Measurements from ENCODE around the gene FNDC1. TPM values are rescaled to one million over a fixed set of nuclear protein-coding genes. Genes with fewer than 3 reads are reported as not detected.
A peak's percentile ranks its signal among the peaks of the same experiment; 100 is the strongest.
"Not testable (repeated sequence)": the region's sequence is repeated elsewhere in the genome, so short reads cannot be mapped to it uniquely, and the experiment has no call there.

FNDC1 gene
- total RNA-seq: not detected

- Mint-ChIP-seq H3K4me1 (peaks cover 14% of the 10 kb centered on the region), H3K36me3 (no peaks in the 10 kb centered on the region), H3K9me3 (no peaks in the 10 kb centered on the region), H3K27ac (no peak within 1 kb of the TSS), H3K27me3 (peaks cover 89% of the 10 kb centered on the region), H3K4me3 (peak within 1 kb of the TSS; percentile 70)
- DNase-seq (peak; percentile 92), ATAC-seq (ENCODE audit: low read depth) (peak; percentile 89)
- POLR2A ChIA-PET: no interaction called here
Measured at GRCh38 chr6:159169193-159169555, at the start of gene FNDC1. TSS of gene FNDC1 (plus strand) at chr6:159169400. CDS start at chr6:159169597, 197 bp downstream.

GRCh38 chr6:159119791-159120190 is 49.4 kb upstream of the FNDC1 start:
- no peaks in the 10 kb centered on the region for H3K36me3 Mint-ChIP-seq
- H3K4me1 Mint-ChIP-seq: peaks cover 10% of the 10 kb centered on the region
- H3K9me3 Mint-ChIP-seq: no peaks in the 10 kb centered on the region
- no peak overlapping the region for H3K4me3 Mint-ChIP-seq
- POLR2A ChIA-PET: no interaction called here
- no peak for ATAC-seq (ENCODE audit: low read depth)
- peaks cover 14% of the 10 kb centered on the region for H3K27me3 Mint-ChIP-seq
- DNase-seq: no peak
- no peak overlapping the region for H3K27ac Mint-ChIP-seq

- no peak for ATAC-seq (ENCODE audit: low read depth)
- DNase-seq: no peak
- POLR2A ChIA-PET: interaction anchor here (1.0 kb wide), 1 partner anchor 584 kb away, joined by 3 read pairs; no protein-coding TSS in a partner anchor
- Mint-ChIP-seq H3K9me3 (no peaks in the 10 kb centered on the region), H3K27me3 (peaks cover 14% of the 10 kb centered on the region), H3K36me3 (no peaks in the 10 kb centered on the region), H3K4me3 (no peak overlapping the region), H3K27ac (no peak overlapping the region), H3K4me1 (peaks cover 10% of the 10 kb centered on the region)
Measured at GRCh38 chr6:159121486-159121885, 47.7 kb upstream of the FNDC1 start.

GRCh38 chr6:159122453-159122852 is 46.7 kb upstream of the FNDC1 start:
- H3K9me3 Mint-ChIP-seq: no peaks in the 10 kb centered on the region
- peaks cover 14% of the 10 kb centered on the region for H3K27me3 Mint-ChIP-seq
- H3K4me3 Mint-ChIP-seq: no peak overlapping the region
- ATAC-seq (ENCODE audit: low read depth): no peak
- H3K27ac Mint-ChIP-seq: no peak overlapping the region
- DNase-seq: no peak
- H3K4me1 Mint-ChIP-seq: peaks cover 10% of the 10 kb centered on the region
- POLR2A ChIA-PET: interaction anchor here (1.0 kb wide), 1 partner anchor 583 kb away, joined by 3 read pairs; no protein-coding TSS in a partner anchor
- H3K36me3 Mint-ChIP-seq: no peaks in the 10 kb centered on the region

- DNase-seq; H3K36me3 Mint-ChIP-seq; POLR2A ChIA-PET; H3K4me3 Mint-ChIP-seq; ATAC-seq (ENCODE audit: low read depth); H3K9me3 Mint-ChIP-seq; H3K27ac Mint-ChIP-seq; H3K4me1 Mint-ChIP-seq: not testable (repeated sequence)
- H3K27me3 Mint-ChIP-seq: peaks cover 14% of the 10 kb centered on the region
Measured at GRCh38 chr6:159123831-159124230, 45.4 kb upstream of the FNDC1 start.

- ATAC-seq (ENCODE audit: low read depth): no peak
- Mint-ChIP-seq H3K36me3 (no peaks in the 10 kb centered on the region), H3K27ac (no peak overlapping the region), H3K4me3 (no peak overlapping the region), H3K27me3 (peaks cover 14% of the 10 kb centered on the region), H3K9me3 (no peaks in the 10 kb centered on the region), H3K4me1 (peaks cover 2% of the 10 kb centered on the region)
- POLR2A ChIA-PET: no interaction called here
- no peak for DNase-seq
Measured at GRCh38 chr6:159125014-159125609, 44.1 kb upstream of the FNDC1 start.

GRCh38 chr6:159125951-159126352 is 43.2 kb upstream of the FNDC1 start:
- POLR2A ChIA-PET: no interaction called here
- DNase-seq: no peak
- Mint-ChIP-seq H3K36me3 (no peaks in the 10 kb centered on the region), H3K27me3 (peaks cover 14% of the 10 kb centered on the region), H3K9me3 (no peaks in the 10 kb centered on the region), H3K27ac (no peak overlapping the region), H3K4me1 (no peaks in the 10 kb centered on the region), H3K4me3 (no peak overlapping the region)
- no peak for ATAC-seq (ENCODE audit: low read depth)

GRCh38 chr6:159126590-159126989 is 42.6 kb upstream of the FNDC1 start:
- no peaks in the 10 kb centered on the region for H3K9me3 Mint-ChIP-seq
- peaks cover 14% of the 10 kb centered on the region for H3K27me3 Mint-ChIP-seq
- DNase-seq: no peak
- no peaks in the 10 kb centered on the region for H3K36me3 Mint-ChIP-seq
- H3K27ac Mint-ChIP-seq: no peak overlapping the region
- no peaks in the 10 kb centered on the region for H3K4me1 Mint-ChIP-seq
- POLR2A ChIA-PET: no interaction called here
- no peak for ATAC-seq (ENCODE audit: low read depth)
- no peak overlapping the region for H3K4me3 Mint-ChIP-seq

GRCh38 chr6:159127701-159128100 is 41.5 kb upstream of the FNDC1 start:
- no peaks in the 10 kb centered on the region for H3K4me1 Mint-ChIP-seq
- H3K27ac Mint-ChIP-seq: no peak overlapping the region
- no peaks in the 10 kb centered on the region for H3K36me3 Mint-ChIP-seq
- no peaks in the 10 kb centered on the region for H3K9me3 Mint-ChIP-seq
- POLR2A ChIA-PET: no interaction called here
- H3K4me3 Mint-ChIP-seq: no peak overlapping the region
- ATAC-seq (ENCODE audit: low read depth) (no peak), DNase-seq (no peak)
- peaks cover 10% of the 10 kb centered on the region for H3K27me3 Mint-ChIP-seq

- H3K27me3 Mint-ChIP-seq: peaks cover 2% of the 10 kb centered on the region
- no peaks in the 10 kb centered on the region for H3K4me1 Mint-ChIP-seq
- H3K9me3 Mint-ChIP-seq: no peaks in the 10 kb centered on the region
- H3K36me3 Mint-ChIP-seq: no peaks in the 10 kb centered on the region
- DNase-seq (no peak), ATAC-seq (ENCODE audit: low read depth) (no peak)
- no peak overlapping the region for H3K27ac Mint-ChIP-seq
- POLR2A ChIA-PET: interaction anchor here (1.3 kb wide), 1 partner anchor 22 kb away, joined by 3 read pairs; no protein-coding TSS in a partner anchor
- H3K4me3 Mint-ChIP-seq: no peak overlapping the region
Measured at GRCh38 chr6:159128978-159129377, 40.2 kb upstream of the FNDC1 start.

- peaks cover 2% of the 10 kb centered on the region for H3K27me3 Mint-ChIP-seq
- ATAC-seq (ENCODE audit: low read depth): no peak
- POLR2A ChIA-PET: no interaction called here
Measured at GRCh38 chr6:159130846-159131245, 38.4 kb upstream of the FNDC1 start.

GRCh38 chr6:159131709-159132108 is 37.5 kb upstream of the FNDC1 start:
- POLR2A ChIA-PET: interaction anchor here (1.0 kb wide), 1 partner anchor 123 kb away, joined by 3 read pairs; no protein-coding TSS in a partner anchor
- Mint-ChIP-seq H3K36me3 (no peaks in the 10 kb centered on the region), H3K4me1 (peaks cover 4% of the 10 kb centered on the region), H3K9me3 (no peaks in the 10 kb centered on the region), H3K27me3 (peaks cover 2% of the 10 kb centered on the region), H3K27ac (no peak overlapping the region), H3K4me3 (no peak overlapping the region)
- DNase-seq: no peak
- no peak for ATAC-seq (ENCODE audit: low read depth)

More at GRCh38 chr6:159130846-159131245, 38.4 kb upstream of the FNDC1 start:
- Mint-ChIP-seq H3K4me3 (no peak overlapping the region), H3K27ac (no peak overlapping the region), H3K36me3 (no peaks in the 10 kb centered on the region), H3K9me3 (no peaks in the 10 kb centered on the region), H3K4me1 (peaks cover 4% of the 10 kb centered on the region)
- no peak for DNase-seq

- POLR2A ChIA-PET: no interaction called here
- peaks cover 5% of the 10 kb centered on the region for H3K27me3 Mint-ChIP-seq
Measured at GRCh38 chr6:159132664-159133063, 36.5 kb upstream of the FNDC1 start.

GRCh38 chr6:159134701-159135364 is 34.4 kb upstream of the FNDC1 start:
- Mint-ChIP-seq H3K36me3 (no peaks in the 10 kb centered on the region), H3K4me1 (peaks cover 4% of the 10 kb centered on the region), H3K4me3 (no peak overlapping the region), H3K27ac (no peak overlapping the region), H3K27me3 (peaks cover 25% of the 10 kb centered on the region), H3K9me3 (no peaks in the 10 kb centered on the region)
- peak; percentile 78 for ATAC-seq (ENCODE audit: low read depth)
- POLR2A ChIA-PET: interaction anchor here (0.6 to 1.1 kb wide), 4 partner anchors 124 to 1329 kb away, joined by 3 to 4 read pairs (median 4); no protein-coding TSS in a partner anchor
- peak; percentile 62 for DNase-seq

More at GRCh38 chr6:159132664-159133063, 36.5 kb upstream of the FNDC1 start:
- H3K36me3 Mint-ChIP-seq: no peaks in the 10 kb centered on the region
- H3K27ac Mint-ChIP-seq: no peak overlapping the region
- no peaks in the 10 kb centered on the region for H3K9me3 Mint-ChIP-seq
- H3K4me3 Mint-ChIP-seq: no peak overlapping the region
- no peak for DNase-seq
- ATAC-seq (ENCODE audit: low read depth): no peak
- H3K4me1 Mint-ChIP-seq: peaks cover 4% of the 10 kb centered on the region
